Measurements from ENCODE around the gene CAMK2B.

Gene CAMK2B

GRCh38 chr7:44329888-44330287, 4.5 kb upstream of the CAMK2B start:
- H3K36me3 ChIP-seq (ENCODE audit: control insufficient read depth, insufficient read depth, low read length): no peaks in the 10 kb centered on the region
- WGBS (ENCODE audit: insufficient coverage, insufficient read length): no CpG with 5 or more reads among the region's 3 CpGs
- no peaks in the 10 kb centered on the region for H3K9me3 ChIP-seq (ENCODE audit: control insufficient read depth, insufficient read depth, low read length)
- H3K27me3 ChIP-seq (ENCODE audit: control insufficient read depth, insufficient read depth, low read length): peaks cover 11% of the 10 kb centered on the region; the same call in 1 of the 2 replicates
- no peak overlapping the region; the same call in 1 of the 2 replicates for H3K4me3 ChIP-seq (ENCODE audit: low read length)
- no peak overlapping the region for H3K27ac ChIP-seq (ENCODE audit: low read length)
- no peaks in the 10 kb centered on the region for H3K4me1 ChIP-seq (ENCODE audit: control insufficient read depth, insufficient read depth, low read length)
- no peak for DNase-seq (ENCODE audit: low read depth, low spot score)

GRCh38 chr7:44329081-44329480, 3.7 kb upstream of the CAMK2B start:
- WGBS (ENCODE audit: insufficient coverage, insufficient read length): no CpG with 5 or more reads among the region's 2 CpGs
- no peak for DNase-seq (ENCODE audit: low read depth, low spot score)
- Histone ChIP-seq H3K36me3 (ENCODE audit: control insufficient read depth, insufficient read depth, low read length) (no peaks in the 10 kb centered on the region), H3K9me3 (ENCODE audit: control insufficient read depth, insufficient read depth, low read length) (no peaks in the 10 kb centered on the region), H3K4me3 (ENCODE audit: low read length) (no peak overlapping the region), H3K27ac (ENCODE audit: low read length) (no peak overlapping the region), H3K4me1 (ENCODE audit: control insufficient read depth, insufficient read depth, low read length) (no peaks in the 10 kb centered on the region; the same call in 1 of the 2 replicates), H3K27me3 (ENCODE audit: control insufficient read depth, insufficient read depth, low read length) (peaks cover 17% of the 10 kb centered on the region)

GRCh38 chr7:44327981-44328380, 2.6 kb upstream of the CAMK2B start:
- H3K4me1 ChIP-seq (ENCODE audit: control insufficient read depth, insufficient read depth, low read length): no peaks in the 10 kb centered on the region; the same call in 1 of the 2 replicates
- WGBS (ENCODE audit: insufficient coverage, insufficient read length): no CpG with 5 or more reads among the region's 5 CpGs
- H3K4me3 ChIP-seq (ENCODE audit: low read length): no peak overlapping the region
- H3K36me3 ChIP-seq (ENCODE audit: control insufficient read depth, insufficient read depth, low read length): no peaks in the 10 kb centered on the region
- DNase-seq (ENCODE audit: low read depth, low spot score): no peak
- H3K9me3 ChIP-seq (ENCODE audit: control insufficient read depth, insufficient read depth, low read length): no peaks in the 10 kb centered on the region
- no peak overlapping the region for H3K27ac ChIP-seq (ENCODE audit: low read length)
- peaks cover 27% of the 10 kb centered on the region for H3K27me3 ChIP-seq (ENCODE audit: control insufficient read depth, insufficient read depth, low read length)

DNA sequence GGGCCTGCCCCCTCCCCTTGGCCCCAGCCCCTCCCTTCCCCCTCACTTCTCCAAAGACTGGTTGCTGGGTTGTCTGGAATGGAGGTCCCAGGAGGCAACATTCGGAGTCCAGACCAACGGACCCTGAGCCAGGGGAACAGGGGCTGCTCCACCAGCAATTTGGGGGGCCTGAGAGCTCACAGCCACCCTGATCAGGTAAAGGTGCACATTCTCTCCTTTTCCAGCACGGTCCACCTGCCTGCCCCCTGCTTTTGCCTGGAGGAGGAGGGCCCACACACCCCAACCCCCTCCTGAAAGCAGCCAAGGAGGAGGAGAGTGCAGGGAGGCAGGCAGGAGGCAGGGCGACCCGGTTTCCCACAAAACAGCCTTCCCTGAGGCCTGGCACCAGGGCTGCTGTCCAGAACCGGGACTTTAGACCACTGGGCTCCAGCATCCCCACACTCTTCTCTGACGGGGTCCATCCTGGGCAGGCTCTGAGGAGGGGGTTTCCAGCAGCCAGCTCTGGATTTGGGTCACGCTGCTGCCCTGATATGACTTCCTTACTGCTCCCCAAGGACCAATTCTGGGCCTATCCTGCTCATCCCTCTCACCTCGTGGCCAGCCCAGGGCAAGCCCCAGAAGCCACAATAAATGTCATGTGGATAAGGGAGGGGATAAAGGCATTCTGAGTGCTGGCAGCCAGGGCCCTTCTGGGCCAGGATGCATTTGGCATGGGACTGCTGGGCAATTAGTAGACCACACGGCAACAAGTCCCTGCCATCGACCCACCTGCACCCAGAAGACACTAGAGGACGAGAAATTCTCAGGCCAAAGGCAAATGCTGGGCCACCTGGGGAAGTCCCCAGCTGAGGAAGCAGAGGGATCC, 1.1 kb upstream of the CAMK2B start:
- no peak overlapping the region for H3K27ac ChIP-seq (ENCODE audit: low read length)
- H3K27me3 ChIP-seq (ENCODE audit: control insufficient read depth, insufficient read depth, low read length): peaks cover 27% of the 10 kb centered on the region
- no peaks in the 10 kb centered on the region for H3K36me3 ChIP-seq (ENCODE audit: control insufficient read depth, insufficient read depth, low read length)
- no peaks in the 10 kb centered on the region; the same call in 1 of the 2 replicates for H3K4me1 ChIP-seq (ENCODE audit: control insufficient read depth, insufficient read depth, low read length)
- WGBS (ENCODE audit: insufficient coverage, insufficient read length): no CpG with 5 or more reads among the region's 12 CpGs
- no peaks in the 10 kb centered on the region for H3K9me3 ChIP-seq (ENCODE audit: control insufficient read depth, insufficient read depth, low read length)
- no peak for DNase-seq (ENCODE audit: low read depth, low spot score)
- no peak overlapping the region for H3K4me3 ChIP-seq (ENCODE audit: low read length)

DNA sequence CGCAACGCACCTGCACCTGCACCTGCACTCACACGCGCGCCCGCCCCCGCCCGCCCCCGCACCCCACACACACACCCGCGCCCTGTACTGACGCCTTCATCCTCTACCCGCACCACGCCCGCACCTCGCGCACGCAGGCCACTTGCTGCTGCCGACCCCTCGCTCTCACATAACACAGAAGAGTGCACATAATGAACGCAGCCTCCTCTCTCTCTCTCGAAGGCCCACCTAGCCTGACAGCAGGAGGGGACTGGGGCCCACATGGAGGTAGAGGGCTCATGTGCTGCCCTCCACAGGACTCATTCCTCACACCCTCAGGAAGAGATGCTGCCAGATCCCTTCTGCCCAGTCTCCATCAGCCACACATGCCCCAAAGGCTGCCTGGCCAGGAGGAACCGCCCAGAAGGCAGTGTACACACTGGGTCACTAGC, 432 bp upstream of the CAMK2B start:
- WGBS (ENCODE audit: insufficient coverage, insufficient read length): no CpG with 5 or more reads among the region's 23 CpGs
- Histone ChIP-seq H3K36me3 (ENCODE audit: control insufficient read depth, insufficient read depth, low read length) (no peaks in the 10 kb centered on the region), H3K9me3 (ENCODE audit: control insufficient read depth, insufficient read depth, low read length) (no peaks in the 10 kb centered on the region), H3K4me3 (ENCODE audit: low read length) (peak overlapping the region; percentile 53; the same call in 1 of the 2 replicates), H3K27ac (ENCODE audit: low read length) (no peak overlapping the region), H3K27me3 (ENCODE audit: control insufficient read depth, insufficient read depth, low read length) (peaks cover 27% of the 10 kb centered on the region), H3K4me1 (ENCODE audit: control insufficient read depth, insufficient read depth, low read length) (no peaks in the 10 kb centered on the region; the same call in 1 of the 2 replicates)
- DNase-seq (ENCODE audit: low read depth, low spot score): no peak

GRCh38 chr7:44324481-44325200, 753 bp downstream of the CAMK2B start:
- peaks cover 27% of the 10 kb centered on the region for H3K27me3 ChIP-seq (ENCODE audit: control insufficient read depth, insufficient read depth, low read length)
- no peak for DNase-seq (ENCODE audit: low read depth, low spot score)
- H3K27ac ChIP-seq (ENCODE audit: low read length): no peak overlapping the region
- H3K9me3 ChIP-seq (ENCODE audit: control insufficient read depth, insufficient read depth, low read length): no peaks in the 10 kb centered on the region
- peak overlapping the region; percentile 53; the same call in 1 of the 2 replicates for H3K4me3 ChIP-seq (ENCODE audit: low read length)
- no peaks in the 10 kb centered on the region; the same call in 1 of the 2 replicates for H3K4me1 ChIP-seq (ENCODE audit: control insufficient read depth, insufficient read depth, low read length)
- no CpG with 5 or more reads among the region's 61 CpGs for WGBS (ENCODE audit: insufficient coverage, insufficient read length)
- H3K36me3 ChIP-seq (ENCODE audit: control insufficient read depth, insufficient read depth, low read length): no peaks in the 10 kb centered on the region

DNA sequence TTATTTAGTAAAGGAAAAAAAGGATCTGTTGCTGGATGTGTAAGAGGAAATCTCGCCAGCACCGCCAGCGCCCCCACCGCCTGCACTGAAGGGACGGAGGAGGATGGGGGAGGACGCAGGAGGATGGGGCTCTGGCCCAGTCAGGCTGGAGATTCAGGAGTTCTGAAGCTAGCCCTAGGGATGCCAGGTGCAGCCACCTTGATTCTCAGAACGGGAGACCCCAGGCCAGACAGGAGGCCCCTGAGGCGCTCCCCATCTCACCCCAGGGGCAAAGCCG, 1.3 kb downstream of the CAMK2B start:
- WGBS (ENCODE audit: insufficient coverage, insufficient read length): no CpG with 5 or more reads among the region's 9 CpGs
- DNase-seq (ENCODE audit: low read depth, low spot score): no peak
- Histone ChIP-seq H3K4me1 (ENCODE audit: control insufficient read depth, insufficient read depth, low read length) (no peaks in the 10 kb centered on the region; the same call in 1 of the 2 replicates), H3K9me3 (ENCODE audit: control insufficient read depth, insufficient read depth, low read length) (no peaks in the 10 kb centered on the region), H3K27ac (ENCODE audit: low read length) (no peak overlapping the region), H3K27me3 (ENCODE audit: control insufficient read depth, insufficient read depth, low read length) (peaks cover 27% of the 10 kb centered on the region), H3K4me3 (ENCODE audit: low read length) (no peak overlapping the region), H3K36me3 (ENCODE audit: control insufficient read depth, insufficient read depth, low read length) (no peaks in the 10 kb centered on the region)

GRCh38 chr7:44323381-44324203, 1.8 kb downstream of the CAMK2B start:
- Histone ChIP-seq H3K9me3 (ENCODE audit: control insufficient read depth, insufficient read depth, low read length) (no peaks in the 10 kb centered on the region), H3K4me3 (ENCODE audit: low read length) (no peak overlapping the region), H3K4me1 (ENCODE audit: control insufficient read depth, insufficient read depth, low read length) (no peaks in the 10 kb centered on the region; the same call in 1 of the 2 replicates), H3K27me3 (ENCODE audit: control insufficient read depth, insufficient read depth, low read length) (peaks cover 27% of the 10 kb centered on the region), H3K27ac (ENCODE audit: low read length) (no peak overlapping the region), H3K36me3 (ENCODE audit: control insufficient read depth, insufficient read depth, low read length) (no peaks in the 10 kb centered on the region)
- WGBS (ENCODE audit: insufficient coverage, insufficient read length): no CpG with 5 or more reads among the region's 17 CpGs
- no peak for DNase-seq (ENCODE audit: low read depth, low spot score)

- Histone ChIP-seq H3K36me3 (ENCODE audit: control insufficient read depth, insufficient read depth, low read length) (no peaks in the 10 kb centered on the region), H3K4me3 (ENCODE audit: low read length) (no peak overlapping the region), H3K4me1 (ENCODE audit: control insufficient read depth, insufficient read depth, low read length) (no peaks in the 10 kb centered on the region; the same call in 1 of the 2 replicates), H3K27ac (ENCODE audit: low read length) (no peak overlapping the region), H3K9me3 (ENCODE audit: control insufficient read depth, insufficient read depth, low read length) (no peaks in the 10 kb centered on the region), H3K27me3 (ENCODE audit: control insufficient read depth, insufficient read depth, low read length) (peaks cover 27% of the 10 kb centered on the region)
- DNase-seq (ENCODE audit: low read depth, low spot score): no peak
- no CpG with 5 or more reads among the region's 17 CpGs for WGBS (ENCODE audit: insufficient coverage, insufficient read length)
These were observed 2.6 kb downstream of the CAMK2B start for GRCh38 chr7:44322631-44323363.

All from iPS DF 6.9 (cell line).